PC-3 (cell line): ENCODE results near the gene MS4A7.

Source experiments
- EZH2 ChIP-seq: fragments of 300-600 bp; sonication (generic); IDR thresholded peaks from one replicate; pipeline ENCODE4 v1.6.1; 2017; ENCODE audit warnings: antibody characterized with exemption, mild to moderate bottlenecking, low read length; ENCODE audit not compliant: unreplicated experiment
- EZH2phosphoT487 ChIP-seq: fragments of 300-600 bp; sonication (generic); IDR thresholded peaks from 2 replicates; pipeline ENCODE4 v1.6.1; 2018; ENCODE audit warnings: mild to moderate bottlenecking, antibody characterized with exemption, low read length, borderline replicate concordance
- TF ChIP-seq, protein P1 (sequence below): fragments of 300-600 bp; sonication (generic); conservative IDR thresholded peaks from 2 replicates; pipeline ENCODE4 v1.5.1; 2017; ENCODE audit warnings: antibody characterized with exemption, low read depth, mild to moderate bottlenecking, low read length

GRCh38 chr11:60343094-60343704 lies 35.1 kb upstream of the MS4A7 start:
- TF ChIP-seq, protein P1, sequence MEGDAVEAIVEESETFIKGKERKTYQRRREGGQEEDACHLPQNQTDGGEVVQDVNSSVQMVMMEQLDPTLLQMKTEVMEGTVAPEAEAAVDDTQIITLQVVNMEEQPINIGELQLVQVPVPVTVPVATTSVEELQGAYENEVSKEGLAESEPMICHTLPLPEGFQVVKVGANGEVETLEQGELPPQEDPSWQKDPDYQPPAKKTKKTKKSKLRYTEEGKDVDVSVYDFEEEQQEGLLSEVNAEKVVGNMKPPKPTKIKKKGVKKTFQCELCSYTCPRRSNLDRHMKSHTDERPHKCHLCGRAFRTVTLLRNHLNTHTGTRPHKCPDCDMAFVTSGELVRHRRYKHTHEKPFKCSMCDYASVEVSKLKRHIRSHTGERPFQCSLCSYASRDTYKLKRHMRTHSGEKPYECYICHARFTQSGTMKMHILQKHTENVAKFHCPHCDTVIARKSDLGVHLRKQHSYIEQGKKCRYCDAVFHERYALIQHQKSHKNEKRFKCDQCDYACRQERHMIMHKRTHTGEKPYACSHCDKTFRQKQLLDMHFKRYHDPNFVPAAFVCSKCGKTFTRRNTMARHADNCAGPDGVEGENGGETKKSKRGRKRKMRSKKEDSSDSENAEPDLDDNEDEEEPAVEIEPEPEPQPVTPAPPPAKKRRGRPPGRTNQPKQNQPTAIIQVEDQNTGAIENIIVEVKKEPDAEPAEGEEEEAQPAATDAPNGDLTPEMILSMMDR: peak; percentile 79
- TF ChIP-seq EZH2phosphoT487 (no peak), EZH2 (no peak)
